Suppressor macrophage (primary cell): Measurements from ENCODE around the gene CDCP2.

ENCODE experiments used
- DNase-seq, 4 experiments: peaks; one replicate each; pipeline ENCODE4 v3.0.0-alpha.2; 2020 to 2022
- total RNA-seq, 17 experiments: gene quantifications; one replicate each; lab custom pipeline; 2026; ENCODE audit warnings: mixed read lengths in 6 of 17, inconsistent platforms in 3 of 17; lab: John Stamatoyannopoulos, UW

CDCP2 gene
- 0 to 0.11 (median 0) reads per million in 17 experiments for total RNA-seq

DNA sequence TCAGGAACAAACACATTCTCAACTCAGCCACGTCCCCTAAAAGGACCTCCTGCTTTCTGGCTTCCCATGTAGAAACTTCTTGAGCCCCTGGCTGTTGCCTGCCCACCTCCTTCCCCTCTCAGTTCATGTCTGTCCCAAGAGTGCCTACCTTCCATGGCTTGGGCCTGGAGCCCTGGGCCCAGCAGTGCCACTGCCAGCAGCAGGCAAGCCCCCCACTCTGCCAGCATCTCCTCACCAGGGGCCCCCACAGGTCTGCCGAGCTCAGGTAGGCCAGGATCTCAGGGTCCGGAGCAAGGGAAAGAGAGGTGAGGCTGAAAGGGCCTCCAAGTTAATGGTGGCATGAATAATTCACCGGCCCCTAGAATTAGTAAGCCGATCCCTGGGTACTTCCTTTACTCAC, at the start of gene CDCP2:
TSS of gene CDCP2 (minus strand) at position 305 of the 400 bp plus-strand sequence. CDS start at position 227, 78 bp downstream.
- DNase-seq = no peak

DNA sequence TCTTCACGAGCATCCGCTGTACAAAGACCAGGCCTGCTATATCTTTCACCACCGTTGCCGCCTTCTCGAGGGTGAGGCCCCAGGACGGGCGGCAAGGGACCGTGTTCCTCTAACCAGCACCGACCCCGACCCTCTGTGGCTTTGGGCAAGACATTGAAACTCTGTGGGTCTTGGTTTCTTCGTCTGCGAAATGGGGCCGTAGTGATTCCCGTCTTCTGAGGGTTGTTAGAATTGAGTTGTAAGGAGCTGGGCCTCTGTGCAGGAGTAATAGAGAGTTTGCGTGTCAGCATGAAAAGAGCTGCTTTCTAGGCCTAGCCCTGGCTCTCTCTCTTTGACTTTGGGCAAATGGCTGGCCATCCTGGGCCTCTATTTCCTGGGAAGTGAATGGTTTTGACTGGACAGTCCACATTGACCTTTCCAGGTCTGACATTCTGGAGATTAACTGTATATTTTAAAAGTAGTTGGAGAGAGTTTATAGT, 47.8 kb upstream of the CDCP2 start:
- DNase-seq = no peak

DNA sequence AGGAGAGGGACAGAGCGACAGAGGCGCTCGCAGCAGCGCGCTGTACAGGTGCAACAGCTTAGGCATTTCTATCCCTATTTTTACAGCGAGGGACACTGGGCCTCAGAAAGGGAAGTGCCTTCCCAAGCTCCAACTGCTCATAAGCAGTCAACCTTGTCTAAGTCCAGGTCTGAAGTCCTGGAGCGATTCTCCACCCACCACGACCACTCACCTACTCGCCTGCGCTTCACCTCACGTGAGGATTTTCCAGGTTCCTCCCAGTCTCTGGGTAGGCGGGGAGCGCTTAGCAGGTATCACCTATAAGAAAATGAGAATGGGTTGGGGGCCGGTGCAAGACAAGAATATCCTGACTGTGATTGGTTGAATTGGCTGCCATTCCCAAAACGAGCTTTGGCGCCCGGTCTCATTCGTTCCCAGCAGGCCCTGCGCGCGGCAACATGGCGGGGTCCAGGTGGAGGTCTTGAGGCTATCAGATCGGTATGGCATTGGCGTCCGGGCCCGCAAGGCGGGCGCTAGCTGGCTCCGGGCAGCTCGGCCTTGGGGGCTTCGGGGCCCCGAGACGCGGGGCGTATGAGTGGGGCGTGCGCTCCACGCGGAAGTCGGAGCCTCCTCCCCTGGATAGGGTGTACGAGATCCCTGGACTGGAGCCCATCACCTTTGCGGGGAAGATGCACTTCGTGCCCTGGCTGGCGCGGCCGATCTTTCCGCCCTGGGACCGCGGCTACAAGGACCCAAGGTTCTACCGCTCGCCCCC, 47.1 kb upstream of the CDCP2 start, which contains the start of the genes CYB5RL and MRPL37:
TSS of gene CYB5RL (minus strand) at position 266 of the 754 bp plus-strand sequence. CDS start 4,414 bp downstream, outside the sequence.
TSS of gene MRPL37 (plus strand) at position 403 of the 754 bp plus-strand sequence. CDS start at position 480, 77 bp downstream.
- peak; percentile 92 to 97 (median 94) for DNase-seq

DNA sequence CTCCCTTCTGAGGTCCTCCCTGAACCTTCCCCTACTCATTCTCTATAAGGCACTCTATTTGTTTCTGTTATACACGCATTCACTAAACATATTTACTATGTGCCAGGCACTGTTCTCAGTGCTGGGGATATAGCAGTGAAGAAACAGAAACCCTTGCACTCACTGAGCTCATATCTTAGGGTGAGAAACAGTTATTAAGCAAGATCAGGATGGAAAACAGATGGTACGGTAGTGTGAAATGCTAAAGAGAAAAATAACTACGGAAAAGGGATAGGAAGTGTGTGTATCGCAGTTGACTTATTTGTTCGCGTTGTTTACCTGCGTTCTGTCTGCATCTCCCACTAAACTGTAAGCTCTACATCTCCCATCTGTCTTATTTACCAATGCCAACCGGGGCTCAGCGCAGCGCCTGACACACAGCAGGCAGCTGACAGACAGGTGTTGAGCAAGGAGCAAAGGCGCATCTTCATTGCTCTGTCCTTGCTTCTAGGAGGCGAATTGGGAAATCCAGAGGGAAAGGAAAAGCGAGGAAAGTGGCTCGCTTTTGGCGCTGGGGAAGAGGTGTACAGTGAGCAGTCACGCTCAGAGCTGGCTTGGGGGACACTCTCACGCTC, 46.5 kb upstream of the CDCP2 start:
- peak; percentile 24 to 41 (median 28) for DNase-seq

DNA sequence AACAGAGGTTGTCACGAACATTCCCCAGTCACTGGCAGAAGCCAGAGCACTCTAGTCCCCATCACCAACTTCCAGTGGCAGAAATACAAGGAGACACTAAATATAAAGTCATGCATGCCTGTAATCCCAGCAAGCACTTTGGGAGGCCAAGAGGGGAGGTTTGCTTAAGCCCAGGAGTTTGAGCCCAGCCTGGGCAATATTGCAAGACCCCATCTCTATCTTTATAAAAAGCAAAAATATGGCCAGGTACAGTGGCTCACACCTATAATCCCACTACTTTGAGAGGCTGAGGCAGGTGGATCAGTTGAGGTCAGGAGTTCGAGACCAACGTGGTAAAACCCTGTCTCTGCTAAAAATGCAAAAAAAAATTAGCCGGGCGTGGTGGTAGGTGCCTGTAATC, 40.7 kb upstream of the CDCP2 start:
- no peak for DNase-seq

DNA sequence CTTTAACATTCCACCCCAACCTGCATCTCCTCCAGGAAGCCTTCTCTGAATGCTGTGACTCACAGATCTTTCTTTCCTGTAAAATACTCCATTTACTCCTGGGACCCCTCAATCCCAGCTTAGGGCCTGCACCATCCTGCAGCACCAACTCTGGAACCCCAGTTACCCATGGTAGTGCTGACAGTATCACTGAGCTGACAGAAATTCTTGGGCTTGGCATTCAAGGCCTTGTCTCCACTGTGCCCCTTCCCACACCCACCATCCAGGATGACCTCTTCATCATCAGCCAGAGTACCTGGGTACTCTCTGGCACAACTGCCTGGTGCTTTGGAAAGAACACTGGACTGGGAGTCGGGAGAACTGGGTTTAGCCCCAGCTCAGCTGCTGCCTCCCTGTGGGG, 38.7 kb upstream of the CDCP2 start:
- DNase-seq = no peak

DNA sequence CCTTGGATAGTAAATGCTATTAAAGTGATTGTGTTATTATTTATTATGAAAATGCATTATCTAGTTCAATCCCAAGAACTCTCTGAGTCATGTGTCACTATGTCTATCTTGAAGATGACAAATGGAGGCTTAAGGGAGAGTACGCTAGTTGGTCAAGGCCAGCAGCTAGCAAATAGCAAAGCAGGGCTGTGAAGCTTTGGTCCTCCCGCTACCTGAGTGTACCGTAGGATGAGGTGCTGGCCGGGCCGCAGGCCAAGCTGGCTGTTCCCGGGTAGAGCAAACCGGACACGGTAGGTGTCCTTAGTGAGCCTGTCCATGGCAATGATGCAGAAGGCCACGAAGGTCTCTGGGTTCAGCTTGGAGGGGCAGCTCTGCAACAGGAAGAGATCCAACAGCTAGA, 37.7 kb upstream of the CDCP2 start:
- DNase-seq = no peak

DNA sequence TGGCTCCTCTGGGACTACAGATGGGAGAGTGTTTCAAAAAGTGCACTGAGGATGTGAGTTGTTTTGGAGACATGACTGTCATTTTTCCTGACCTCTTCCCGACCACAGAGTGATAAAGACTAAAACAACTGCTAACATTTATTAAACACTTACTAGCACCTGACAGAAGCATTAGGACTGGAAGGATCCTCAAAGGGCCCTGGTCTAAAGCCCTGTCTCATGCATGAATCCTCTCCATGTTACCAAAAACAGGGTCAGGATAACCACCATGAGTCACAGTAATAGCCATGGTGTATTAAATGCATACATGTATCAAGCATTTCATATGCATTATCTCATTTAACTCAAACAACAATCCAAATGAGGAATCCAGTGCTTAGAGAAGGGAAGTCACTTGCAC, 35.5 kb upstream of the CDCP2 start:
- DNase-seq = no peak

DNA sequence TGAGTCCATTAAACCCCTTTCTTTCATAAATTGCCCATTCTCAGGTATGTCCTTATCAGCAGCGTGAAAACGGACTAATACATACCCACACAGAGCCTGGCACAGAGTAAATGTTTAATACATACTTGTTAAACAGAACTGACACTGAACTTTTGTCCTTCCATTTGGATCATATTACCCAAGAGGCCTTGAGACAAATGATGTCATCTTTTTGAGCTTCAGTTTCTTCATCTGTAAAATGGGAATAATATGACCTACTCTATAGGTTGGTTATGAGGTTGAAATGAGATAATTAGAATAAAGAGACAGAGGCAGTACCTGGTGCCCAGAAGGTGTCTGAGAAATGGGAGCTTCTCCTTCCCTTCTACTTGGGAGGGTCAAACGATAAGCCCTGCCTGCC, 33.3 kb upstream of the CDCP2 start:
- DNase-seq = no peak

DNA sequence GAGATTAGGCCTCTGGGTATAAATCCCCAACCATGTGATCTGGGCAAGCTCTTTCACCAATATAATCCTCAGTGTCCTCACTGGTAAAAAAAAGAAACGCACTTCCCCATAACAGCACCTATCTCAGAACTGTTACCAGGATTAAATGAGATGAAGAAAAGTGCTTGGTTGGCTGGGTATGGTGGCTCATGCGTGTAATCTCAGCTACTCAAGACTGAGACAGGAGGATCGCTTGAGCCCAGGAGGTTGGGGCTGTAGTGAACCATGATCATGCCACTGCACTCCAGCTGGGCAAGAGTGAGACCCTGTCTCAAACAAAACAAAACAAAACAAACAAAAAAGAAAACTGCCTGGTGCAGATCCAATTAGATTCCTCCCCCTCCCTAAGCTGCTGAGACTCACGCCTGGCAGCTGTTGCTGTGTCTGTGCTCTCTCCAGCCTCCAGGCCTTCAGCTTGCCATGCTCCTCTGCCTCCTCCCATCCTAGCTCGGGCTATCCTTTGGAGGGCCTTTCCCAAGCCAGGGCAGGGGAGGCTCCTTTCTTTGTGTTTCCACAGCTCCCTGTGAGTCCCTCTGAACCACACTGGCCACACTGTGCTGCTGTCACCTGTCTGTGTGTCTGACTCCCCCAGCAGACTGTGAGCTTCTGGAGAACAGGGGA, 28.0 kb upstream of the CDCP2 start:
- no peak for DNase-seq

DNA sequence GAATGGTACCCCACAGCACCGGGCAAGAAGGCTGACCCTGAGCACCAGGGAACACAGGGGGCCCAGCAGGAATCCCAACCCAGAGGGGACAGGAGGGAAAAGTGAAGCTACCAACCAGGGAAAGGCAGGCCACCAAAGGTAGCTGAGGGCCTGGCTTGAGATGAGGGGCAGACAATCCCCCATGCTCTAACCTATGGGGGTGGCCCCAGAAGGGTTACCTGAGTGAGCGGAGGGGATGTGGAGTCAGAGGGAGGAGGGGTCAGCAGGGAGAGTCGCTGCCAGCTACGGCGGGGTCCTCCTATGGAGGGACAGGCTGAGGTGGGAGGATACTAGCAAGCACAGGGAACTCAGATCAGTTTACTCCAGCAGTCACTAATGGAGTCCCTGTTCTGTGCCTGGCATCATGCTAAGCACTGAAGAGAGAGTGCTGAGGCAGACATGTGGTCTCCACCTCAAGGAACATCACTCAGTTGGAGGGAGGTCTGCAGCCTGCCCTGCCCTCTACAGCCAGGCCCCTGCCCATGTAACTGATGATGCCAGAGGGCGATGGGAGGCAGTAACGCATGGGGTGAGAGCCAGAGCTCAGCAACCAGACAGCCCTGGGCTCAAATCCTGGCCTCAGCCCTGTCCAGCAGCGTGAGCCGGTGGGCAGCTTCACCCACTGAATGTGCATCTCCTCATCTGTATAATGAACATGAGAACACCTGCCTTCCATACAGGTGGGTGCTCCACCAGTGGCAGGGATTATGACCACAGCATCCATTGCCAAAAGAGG, 25.7 kb upstream of the CDCP2 start:
- no peak for DNase-seq

DNA sequence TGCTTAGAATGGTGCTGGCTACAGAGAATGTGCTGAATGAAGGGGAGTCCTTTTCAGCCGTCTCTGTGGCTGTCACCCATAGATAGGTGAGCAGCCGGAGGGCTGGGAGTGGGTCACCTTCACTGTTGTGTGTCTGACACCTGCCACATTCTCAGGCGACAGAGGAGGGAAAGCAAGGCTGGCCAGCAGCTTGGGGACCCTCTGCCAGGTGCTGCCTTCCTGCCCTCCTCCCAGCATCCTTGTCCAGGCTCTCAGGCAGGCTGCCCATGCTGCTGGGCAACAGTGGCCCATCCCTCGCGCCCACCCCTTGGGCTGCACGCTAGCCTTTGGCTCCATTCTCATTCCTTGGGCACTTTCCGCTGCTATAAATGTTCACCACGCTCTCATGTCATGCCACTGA, 24.9 kb upstream of the CDCP2 start:
- no peak for DNase-seq

DNA sequence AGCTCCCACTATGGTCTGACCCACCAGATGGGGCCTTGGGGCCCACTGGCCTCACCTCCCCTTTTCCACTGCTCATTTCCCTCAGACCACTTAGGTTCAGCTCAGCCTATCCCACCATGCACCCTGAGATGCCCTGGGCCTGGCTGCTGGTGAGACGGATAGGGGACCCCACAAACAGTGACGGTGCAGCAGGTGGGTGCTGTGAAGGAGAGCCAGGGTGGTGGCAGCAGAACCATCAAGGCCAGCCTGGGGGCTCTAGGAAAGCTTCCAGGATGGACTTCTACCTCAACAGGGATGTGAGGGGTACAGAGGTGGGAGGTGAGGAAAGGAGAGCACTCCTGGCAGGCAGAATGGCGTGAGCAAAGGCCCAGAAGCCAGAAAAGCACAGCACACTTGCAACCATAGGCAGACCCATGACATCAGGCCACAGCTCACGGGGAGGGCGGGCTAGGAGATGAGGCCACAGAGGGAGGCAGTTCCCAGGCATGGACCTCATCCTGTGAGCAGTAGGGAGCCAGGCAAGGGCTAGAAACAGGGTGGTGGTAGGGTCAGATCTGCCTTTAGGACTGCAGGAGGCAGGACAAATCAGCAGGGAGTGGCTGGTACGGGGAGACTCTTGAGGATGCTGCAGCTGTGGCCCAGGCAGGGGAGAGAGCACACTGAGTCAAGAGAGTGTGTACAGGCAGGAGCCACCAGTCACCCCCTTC, 24.0 kb upstream of the CDCP2 start:
- DNase-seq = no peak

DNA sequence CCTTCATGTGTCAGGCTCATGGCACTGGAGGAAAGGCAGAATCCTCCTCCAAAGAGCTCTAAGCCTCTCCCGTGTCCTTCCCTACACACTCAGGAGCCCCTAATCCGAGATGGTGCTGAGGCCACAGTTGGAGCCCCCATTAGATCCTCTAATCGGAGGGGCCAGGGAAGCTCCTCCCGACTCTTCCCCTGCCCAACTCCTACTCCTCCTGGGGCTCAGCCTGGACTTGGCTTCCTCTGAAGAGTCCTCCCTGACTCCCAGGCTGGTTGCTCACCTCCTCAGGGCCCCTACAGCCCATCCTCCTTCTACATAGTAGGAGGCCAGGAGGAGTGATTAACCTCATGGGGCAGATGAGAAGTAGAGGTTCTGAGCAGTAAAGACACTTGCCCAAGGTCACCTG, 21.3 kb upstream of the CDCP2 start:
- DNase-seq = no peak

DNA sequence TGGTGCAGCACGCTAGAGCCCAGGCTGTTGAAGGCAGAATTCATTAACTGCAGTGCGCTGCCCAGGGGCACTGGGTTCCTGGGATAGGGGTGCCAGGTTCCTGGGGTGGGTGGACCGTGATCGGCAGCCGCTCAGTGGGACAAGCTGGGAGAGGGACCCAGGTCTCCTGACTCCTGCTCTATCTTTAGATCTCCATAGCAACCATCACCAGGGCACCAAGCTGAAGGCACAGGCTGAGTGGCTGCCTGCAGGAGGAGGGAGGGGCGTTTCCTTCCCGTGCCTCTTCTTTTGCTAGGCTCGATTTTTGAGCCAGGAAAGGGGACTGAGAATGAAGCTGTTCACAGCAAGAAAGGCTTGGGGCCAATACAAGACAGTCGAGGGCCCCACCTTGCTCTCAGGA, 20.9 kb upstream of the CDCP2 start:
- DNase-seq = no peak

DNA sequence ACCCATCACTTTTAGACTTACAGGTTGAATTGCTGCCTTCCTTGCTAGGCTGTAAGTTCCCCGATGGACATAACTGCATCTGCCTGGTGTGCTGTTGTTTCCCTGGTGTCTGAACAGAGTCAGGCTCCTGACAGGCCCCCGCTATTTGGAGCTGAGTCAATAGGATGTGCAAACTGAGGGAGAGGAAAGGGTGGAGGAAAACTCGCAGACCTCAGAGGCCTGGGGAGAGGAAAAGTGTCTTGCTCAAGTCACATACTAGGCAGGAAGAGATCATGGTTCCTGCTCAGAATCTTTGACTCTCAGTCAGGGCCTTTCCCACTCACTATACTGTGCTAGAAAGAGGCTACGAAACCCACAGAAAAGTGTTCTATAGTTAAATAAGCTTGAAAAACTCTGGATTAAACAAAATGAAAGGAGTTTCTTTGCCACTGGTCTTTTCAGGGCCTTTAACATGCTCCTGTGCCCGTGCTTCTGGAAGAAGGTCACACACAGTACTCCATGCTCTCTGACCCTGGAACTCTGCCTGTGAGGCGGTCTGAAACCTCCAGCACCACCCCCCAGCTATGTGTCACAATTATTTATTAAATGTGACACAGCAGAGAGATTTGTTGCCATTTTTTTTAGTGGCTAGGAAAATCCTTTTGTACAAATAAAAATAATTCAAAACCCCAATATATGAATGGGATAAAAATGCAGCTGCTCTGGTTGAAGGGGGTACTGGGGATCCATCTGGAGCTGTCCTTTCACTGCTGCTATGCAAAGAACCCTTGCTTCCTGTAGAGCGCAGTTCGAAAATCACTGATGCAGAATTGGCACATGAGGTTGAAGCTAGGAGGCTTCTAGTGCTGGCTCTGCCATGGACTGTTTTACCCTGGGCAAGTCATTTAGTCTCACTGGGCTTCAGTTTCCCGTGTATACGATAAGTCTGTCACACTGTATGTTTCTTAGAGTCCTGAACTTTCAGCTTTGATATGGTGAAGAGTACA, 20.1 kb upstream of the CDCP2 start:
- DNase-seq = peak in 1 of 4 experiments; percentile 12

DNA sequence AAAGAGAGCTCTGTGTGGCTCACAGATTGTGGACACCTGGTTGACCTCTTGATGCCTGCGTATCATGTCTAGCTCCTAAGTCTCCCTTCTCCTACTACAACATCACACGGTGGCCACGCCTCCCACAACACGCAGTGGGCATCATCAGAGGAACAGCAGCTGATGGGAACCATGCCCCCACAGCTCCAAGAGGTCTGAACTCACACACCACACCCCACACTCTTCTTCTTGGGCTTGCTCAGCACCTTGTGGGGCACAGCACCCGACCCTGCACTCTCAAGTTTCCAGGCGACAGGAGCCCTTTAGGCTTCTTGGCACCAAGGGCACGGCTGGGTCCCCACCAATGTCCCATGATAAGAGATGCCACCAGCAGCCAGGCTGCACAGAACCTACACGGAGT, 18.8 kb upstream of the CDCP2 start:
- peak; percentile 10 to 45 (median 24) for DNase-seq

DNA sequence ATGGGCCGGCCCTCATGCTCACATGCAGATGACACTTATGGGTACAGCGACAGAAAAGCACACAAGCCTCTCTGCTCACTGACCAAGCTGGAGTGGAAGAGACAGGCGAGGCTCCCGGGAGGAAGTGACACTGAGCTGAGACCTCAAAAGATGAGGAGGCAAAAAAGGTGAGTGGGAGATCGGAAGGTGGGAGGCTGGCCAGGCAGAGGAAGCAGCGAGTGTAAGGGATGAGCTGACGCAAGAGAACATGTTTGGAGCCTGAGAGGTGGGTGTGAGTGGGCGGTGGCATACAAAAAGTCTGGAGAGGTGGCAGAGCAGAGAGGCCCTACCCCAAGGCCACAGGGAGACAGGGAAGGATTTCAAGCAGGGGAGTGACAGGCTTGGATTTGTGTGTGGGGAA, 18.2 kb upstream of the CDCP2 start:
- peak; percentile 54 to 78 (median 74) for DNase-seq

DNA sequence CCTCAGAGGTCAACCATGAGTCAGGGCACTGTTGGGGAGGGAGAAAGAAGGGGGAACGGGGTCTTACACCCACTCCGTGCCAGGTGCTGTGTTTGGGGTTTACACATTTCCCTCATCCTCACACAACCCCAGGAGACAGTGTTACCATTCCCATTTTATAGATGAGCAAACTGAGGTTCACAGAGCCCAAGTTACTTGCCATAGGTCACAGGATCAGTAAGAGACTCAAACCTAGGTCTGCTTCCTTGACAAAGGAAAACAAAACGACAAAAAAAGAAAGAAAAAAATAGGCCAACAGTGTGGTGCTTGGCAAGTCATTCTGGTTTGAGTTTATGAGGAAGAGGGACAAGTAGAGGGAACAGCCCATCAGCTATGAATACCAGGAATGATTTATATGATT, 16.3 kb upstream of the CDCP2 start:
- no peak for DNase-seq

DNA sequence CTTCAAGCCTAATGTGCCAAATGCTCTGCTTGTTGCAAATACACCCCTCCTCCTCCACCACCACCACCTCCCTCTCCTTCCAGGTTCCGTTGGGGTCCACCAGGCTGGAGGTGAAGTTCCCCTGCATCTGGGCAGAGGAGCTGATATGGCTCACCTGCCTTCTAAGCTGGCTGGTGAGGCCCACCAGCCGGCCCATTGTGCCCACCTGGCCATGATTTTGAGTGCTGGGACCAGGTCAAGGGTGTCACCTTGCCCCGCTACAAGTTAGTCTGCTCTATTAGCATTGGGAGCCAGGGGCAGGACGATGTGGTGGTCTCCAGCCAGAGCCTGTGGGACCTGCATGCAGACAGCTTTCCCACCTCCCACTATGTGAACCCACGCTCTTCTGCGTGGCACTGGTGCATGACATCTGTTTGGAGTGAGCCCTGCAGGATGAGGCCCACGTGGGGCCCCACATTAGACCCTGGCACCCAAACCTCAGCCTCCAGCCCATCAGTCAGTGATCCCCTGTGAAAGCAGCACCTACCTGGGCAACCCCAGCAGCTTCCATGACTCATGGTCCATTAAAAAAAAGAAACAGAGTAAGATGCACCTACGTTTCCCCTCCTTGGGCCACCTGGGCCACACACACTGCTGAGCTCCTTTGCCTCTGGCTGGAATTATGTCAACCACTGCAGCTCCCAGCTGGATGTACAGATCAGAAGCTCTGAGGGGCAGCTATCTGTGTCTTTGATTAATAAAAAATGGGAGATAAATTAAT, 15.6 kb upstream of the CDCP2 start:
- no peak for DNase-seq
